H9 (cell line): ENCODE data around the gene SLC18B1. TPM values are rescaled to one million over a fixed set of nuclear protein-coding genes. Genes with fewer than 3 reads are reported as not detected.

Source experiments
- DNase-seq: peaks from one replicate; pipeline ENCODE4 v3.0.0-alpha.2; 2017
- H2AFZ ChIP-seq: one replicate; pipeline ENCODE4 v1.6.1; 2013; ENCODE audit warnings: mild to moderate bottlenecking, low read length, control low read depth, moderate library complexity
- H2AK5ac ChIP-seq: 2 replicates; pipeline ENCODE4 v1.6.1; 2013; ENCODE audit warnings: low read length, control low read depth, mixed read lengths; ENCODE audit not compliant: insufficient read length
- H2BK120ac ChIP-seq: one replicate; pipeline ENCODE4 v1.6.1; 2013; ENCODE audit warnings: low read depth, mild to moderate bottlenecking, low read length, control low read depth, inconsistent platforms; ENCODE audit not compliant: poor library complexity, severe bottlenecking
- H2BK12ac ChIP-seq: 2 replicates; pipeline ENCODE4 v1.6.1; 2013; ENCODE audit warnings: low read length, control low read depth, mixed read lengths, low read depth; ENCODE audit not compliant: insufficient read length
- H2BK15ac ChIP-seq: 2 replicates; pipeline ENCODE4 v1.6.1; 2013; ENCODE audit warnings: low read depth, low read length, control low read depth
- H2BK20ac ChIP-seq: one replicate; pipeline ENCODE4 v1.6.1; 2013; ENCODE audit warnings: low read depth, mild to moderate bottlenecking, low read length, control low read depth, inconsistent platforms; ENCODE audit not compliant: poor library complexity, severe bottlenecking
- H2BK5ac ChIP-seq: 2 replicates; pipeline ENCODE4 v1.6.1; 2013; ENCODE audit warnings: low read length, control low read depth, mixed read lengths; ENCODE audit not compliant: insufficient read length
- H3K14ac ChIP-seq: 2 replicates; pipeline ENCODE4 v1.6.1; 2013; ENCODE audit warnings: low read length, control low read depth; ENCODE audit not compliant: insufficient read depth
- H3K18ac ChIP-seq: 2 replicates; pipeline ENCODE4 v1.6.1; 2013; ENCODE audit warnings: low read depth, mild to moderate bottlenecking, mixed read lengths, low read length, control low read depth; ENCODE audit not compliant: insufficient read length
- H3K23ac ChIP-seq: 2 replicates; pipeline ENCODE4 v1.6.1; 2013; ENCODE audit warnings: low read length, control low read depth, mixed read lengths, low read depth; ENCODE audit not compliant: insufficient read length
- H3K23me2 ChIP-seq: 2 replicates; pipeline ENCODE4 v1.6.1; 2013; ENCODE audit warnings: low read depth, mild to moderate bottlenecking, mixed read lengths, low read length, control low read depth; ENCODE audit not compliant: insufficient read length, poor library complexity, severe bottlenecking
- H3K27ac ChIP-seq: 2 replicates; pipeline ENCODE4 v1.5.1; 2013; ENCODE audit warnings: low read length, control low read depth, mixed read lengths, low read depth; ENCODE audit not compliant: insufficient read length
- H3K27me3 ChIP-seq: 2 replicates; pipeline ENCODE4 v1.6.1; 2013; ENCODE audit warnings: low read length, control low read depth, inconsistent platforms; ENCODE audit not compliant: insufficient read depth
- H3K4ac ChIP-seq: 2 replicates; pipeline ENCODE4 v1.6.1; 2013; ENCODE audit warnings: low read depth, mild to moderate bottlenecking, control low read depth, inconsistent platforms, low read length, moderate library complexity
- H3K4me1 ChIP-seq: 2 replicates; pipeline ENCODE4 v1.6.1; 2013; ENCODE audit warnings: low read length, control low read depth, inconsistent platforms; ENCODE audit not compliant: insufficient read depth
- H3K4me2 ChIP-seq: 2 replicates; pipeline ENCODE4 v1.6.1; 2013; ENCODE audit warnings: low read length, control low read depth, mixed read lengths; ENCODE audit not compliant: insufficient read length, insufficient read depth
- H3K56ac ChIP-seq: 2 replicates; pipeline ENCODE4 v1.6.1; 2013; ENCODE audit warnings: low read depth, mild to moderate bottlenecking, mixed read lengths, low read length, control low read depth; ENCODE audit not compliant: insufficient read length
- H3K79me1 ChIP-seq: 2 replicates; pipeline ENCODE4 v1.6.1; 2013; ENCODE audit warnings: low read depth, mild to moderate bottlenecking, moderate library complexity, low read length, control low read depth, inconsistent platforms; ENCODE audit not compliant: insufficient read depth, poor library complexity, severe bottlenecking
- H3K79me2 ChIP-seq: 2 replicates; pipeline ENCODE4 v1.6.1; 2013; ENCODE audit warnings: low read length, control low read depth, inconsistent platforms; ENCODE audit not compliant: insufficient read depth
- H3K9ac ChIP-seq: 2 replicates; pipeline ENCODE4 v1.6.1; 2013; ENCODE audit warnings: low read length, control low read depth, mixed read lengths; ENCODE audit not compliant: insufficient read length; ENCODE audit errors: extremely low read depth
- H3K9me3 ChIP-seq: one replicate; pipeline ENCODE4 v1.6.1; 2013; ENCODE audit warnings: low read depth, low read length, inconsistent platforms; ENCODE audit not compliant: control insufficient read depth
- H3T11ph ChIP-seq: one replicate; pipeline ENCODE4 v1.6.1; 2013; ENCODE audit warnings: mild to moderate bottlenecking, low read length, control low read depth, inconsistent platforms
- H4K20me1 ChIP-seq: one replicate; pipeline ENCODE4 v1.6.1; 2013; ENCODE audit not compliant: control insufficient read depth, insufficient read length, insufficient read depth
- H4K5ac ChIP-seq: 2 replicates; pipeline ENCODE4 v1.6.1; 2013; ENCODE audit warnings: low read depth, mild to moderate bottlenecking, mixed read lengths, low read length, control low read depth; ENCODE audit not compliant: insufficient read length
- H4K8ac ChIP-seq: replicated peaks from 2 replicates; pipeline ENCODE4 v1.6.1; 2013; ENCODE audit warnings: low read length, control low read depth, mixed read lengths, low read depth; ENCODE audit not compliant: insufficient read length
- H4K91ac ChIP-seq: 2 replicates; pipeline ENCODE4 v1.6.1; 2013; ENCODE audit warnings: low read depth, mild to moderate bottlenecking, moderate library complexity, mixed read lengths, low read length, control low read depth; ENCODE audit not compliant: insufficient read length
- H3K27ac Mint-ChIP-seq, 3 experiments: 2 replicates in 2 of 3; 3 replicates in 1 of 3; pipeline ENCODE4 v1.8.0; 2020 to 2021; ENCODE audit warnings: mixed read lengths in 3 of 3, mild to moderate bottlenecking in 1 of 3, moderate library complexity in 1 of 3
- H3K27me3 Mint-ChIP-seq: 2 replicates; pipeline ENCODE4 v1.8.0; 2021; ENCODE audit warnings: low read depth, mild to moderate bottlenecking, moderate library complexity, mixed read lengths
- H3K36me3 Mint-ChIP-seq, 3 experiments: 2 replicates in 2 of 3; 3 replicates in 1 of 3; pipeline ENCODE4 v1.8.0; 2020 to 2021; ENCODE audit warnings: low read depth in 3 of 3, mixed read lengths in 3 of 3; ENCODE audit not compliant: insufficient read depth in 1 of 3
- H3K4me1 Mint-ChIP-seq, 2 experiments: 2 replicates each; pipeline ENCODE4 v1.8.0; 2020; ENCODE audit warnings: mixed read lengths in 2 of 2
- H3K4me3 Mint-ChIP-seq, 2 experiments: 2 replicates in 1 of 2; 3 replicates in 1 of 2; pipeline ENCODE4 v1.8.0; 2020 to 2021; ENCODE audit warnings: mild to moderate bottlenecking in 2 of 2, mixed read lengths in 2 of 2, moderate library complexity in 1 of 2
- H3K9me3 Mint-ChIP-seq, 2 experiments: 2 replicates in 1 of 2; 3 replicates in 1 of 2; pipeline ENCODE4 v1.8.0; 2020; ENCODE audit warnings: mild to moderate bottlenecking in 2 of 2, mixed read lengths in 2 of 2, moderate library complexity in 1 of 2
- WGBS: extraction: QIAGEN DNeasy Blood & Tissue Kit; methylation state at CpG from one replicate; pipeline ENCODE4 v1.1.7; 2013; ENCODE audit warnings: missing lambda C conversion rate, low lambda C conversion rate, mixed read lengths; ENCODE audit not compliant: insufficient read length; ENCODE audit errors: extremely low coverage; 5-methylcytosine and 5-hydroxymethylcytosine counted together
- total RNA-seq: library from RNA; stranded (reverse); gene quantifications from 2 replicates; pipeline ENCODE4 v1.2.1, GENCODE V29; 2021
- TF ChIP-seq, protein P1 (sequence below): fragments of 200-600 bp; sonication (generic); conservative IDR thresholded peaks from 3 replicates; pipeline ENCODE4 v1.8.0; 2021; ENCODE audit warnings: antibody characterized with exemption, mild to moderate bottlenecking

The SLC18B1 gene
- total RNA-seq, 1 experiment from 2014 or later: 19.8 TPM

DNA sequence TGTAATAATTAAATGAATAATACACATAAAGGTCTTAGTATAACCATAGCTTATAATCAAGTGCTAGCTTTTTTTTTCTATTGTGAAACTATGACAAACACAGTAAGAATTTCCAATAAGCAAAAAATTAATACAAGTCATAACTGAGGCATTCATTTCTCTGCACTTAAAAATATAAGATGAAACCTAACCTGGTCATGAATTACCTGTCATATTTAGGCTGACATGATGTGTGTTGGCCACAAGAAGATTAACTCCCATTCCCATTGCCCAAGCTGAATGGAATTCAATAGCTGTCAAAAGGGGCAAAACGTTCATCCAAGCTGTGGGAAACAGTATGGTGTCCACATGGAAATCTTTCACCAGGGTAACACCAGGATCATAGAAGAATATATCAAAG lies 46.2 kb downstream of the SLC18B1 start:
- Histone ChIP-seq H3K79me2 (no peaks in the 10 kb centered on the region), H3K23me2 (no peaks in the 10 kb centered on the region), H3K18ac (no peak overlapping the region), H3K9ac (no peak overlapping the region), H2AK5ac (no peak overlapping the region), H3K4ac (no peak overlapping the region), H3K27ac (no peak overlapping the region), H3T11ph (no peak overlapping the region), H2BK5ac (no peak overlapping the region), H2BK20ac (no peak overlapping the region), H4K20me1 (no peaks in the 10 kb centered on the region), H3K4me2 (no peak overlapping the region), H4K91ac (no peak overlapping the region), H2BK15ac (no peak overlapping the region), H2BK120ac (no peak overlapping the region), H3K23ac (no peak overlapping the region), H2BK12ac (no peak overlapping the region), H2AFZ (no peak overlapping the region), H3K4me1 (no peaks in the 10 kb centered on the region), H3K14ac (no peak overlapping the region), H3K56ac (no peak overlapping the region), H3K27me3 (no peaks in the 10 kb centered on the region), H4K5ac (no peak overlapping the region), H3K79me1 (no peaks in the 10 kb centered on the region), H3K9me3 (no peaks in the 10 kb centered on the region), H4K8ac (no peak overlapping the region)
- DNase-seq: no peak
- H3K9me3 Mint-ChIP-seq: no peaks in the 10 kb centered on the region
- no peak overlapping the region for H3K4me3 Mint-ChIP-seq
- no peaks in the 10 kb centered on the region for H3K4me1 Mint-ChIP-seq
- WGBS: no CpG with 5 or more reads among the region's 1 CpG
- TF ChIP-seq, protein P1, sequence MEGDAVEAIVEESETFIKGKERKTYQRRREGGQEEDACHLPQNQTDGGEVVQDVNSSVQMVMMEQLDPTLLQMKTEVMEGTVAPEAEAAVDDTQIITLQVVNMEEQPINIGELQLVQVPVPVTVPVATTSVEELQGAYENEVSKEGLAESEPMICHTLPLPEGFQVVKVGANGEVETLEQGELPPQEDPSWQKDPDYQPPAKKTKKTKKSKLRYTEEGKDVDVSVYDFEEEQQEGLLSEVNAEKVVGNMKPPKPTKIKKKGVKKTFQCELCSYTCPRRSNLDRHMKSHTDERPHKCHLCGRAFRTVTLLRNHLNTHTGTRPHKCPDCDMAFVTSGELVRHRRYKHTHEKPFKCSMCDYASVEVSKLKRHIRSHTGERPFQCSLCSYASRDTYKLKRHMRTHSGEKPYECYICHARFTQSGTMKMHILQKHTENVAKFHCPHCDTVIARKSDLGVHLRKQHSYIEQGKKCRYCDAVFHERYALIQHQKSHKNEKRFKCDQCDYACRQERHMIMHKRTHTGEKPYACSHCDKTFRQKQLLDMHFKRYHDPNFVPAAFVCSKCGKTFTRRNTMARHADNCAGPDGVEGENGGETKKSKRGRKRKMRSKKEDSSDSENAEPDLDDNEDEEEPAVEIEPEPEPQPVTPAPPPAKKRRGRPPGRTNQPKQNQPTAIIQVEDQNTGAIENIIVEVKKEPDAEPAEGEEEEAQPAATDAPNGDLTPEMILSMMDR: no peak
- H3K27ac Mint-ChIP-seq: no peak overlapping the region
- H3K36me3 Mint-ChIP-seq: no peaks in the 10 kb centered on the region
- H3K27me3 Mint-ChIP-seq: no peaks in the 10 kb centered on the region
